ENCODE measurements around the gene MEF2B.

- TF ChIP-seq CTCF (IDR thresholded peaks at IDR 0.05) (no peak), POLR2AphosphoS5 (IDR thresholded peaks at IDR 0.05) (no peak), EP300 (IDR thresholded peaks at IDR 0.05) (no peak), POLR2A (IDR thresholded peaks at IDR 0.05) (no peak)
Measured at GRCh38 chr19:19165396-19165795, 4.7 kb downstream of the MEF2B start.
